Stimulated activated CD4-positive, alpha-beta T cell treated with anti-CD3 and anti-CD28 coated beads, Interleukin-12 subunit alpha, Interleukin-12 subunit beta, amount 100 ng/mL, for 48 hours (primary cell): ENCODE measurements around the gene TAS2R8.
"Not testable (repeated sequence)": the region's sequence is repeated elsewhere in the genome, so short reads cannot be mapped to it uniquely, and the experiment has no call there.

Source experiments
- DNase-seq, 3 donors: peaks; one replicate each; pipeline ENCODE4 v3.0.0-alpha.2; 2020; ENCODE audit warnings: low read depth in 2 of 3, low spot score in 1 of 3

TAS2R8 gene, protein sequence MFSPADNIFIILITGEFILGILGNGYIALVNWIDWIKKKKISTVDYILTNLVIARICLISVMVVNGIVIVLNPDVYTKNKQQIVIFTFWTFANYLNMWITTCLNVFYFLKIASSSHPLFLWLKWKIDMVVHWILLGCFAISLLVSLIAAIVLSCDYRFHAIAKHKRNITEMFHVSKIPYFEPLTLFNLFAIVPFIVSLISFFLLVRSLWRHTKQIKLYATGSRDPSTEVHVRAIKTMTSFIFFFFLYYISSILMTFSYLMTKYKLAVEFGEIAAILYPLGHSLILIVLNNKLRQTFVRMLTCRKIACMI

GRCh38 chr12:10807186-10807585 lies at the start of gene TAS2R8:
Gene TAS2R8, minus strand, starts transcription at chr12:10807286. Its CDS starts 306 bp downstream, at chr12:10806980.
- DNase-seq = no peak

DNA sequence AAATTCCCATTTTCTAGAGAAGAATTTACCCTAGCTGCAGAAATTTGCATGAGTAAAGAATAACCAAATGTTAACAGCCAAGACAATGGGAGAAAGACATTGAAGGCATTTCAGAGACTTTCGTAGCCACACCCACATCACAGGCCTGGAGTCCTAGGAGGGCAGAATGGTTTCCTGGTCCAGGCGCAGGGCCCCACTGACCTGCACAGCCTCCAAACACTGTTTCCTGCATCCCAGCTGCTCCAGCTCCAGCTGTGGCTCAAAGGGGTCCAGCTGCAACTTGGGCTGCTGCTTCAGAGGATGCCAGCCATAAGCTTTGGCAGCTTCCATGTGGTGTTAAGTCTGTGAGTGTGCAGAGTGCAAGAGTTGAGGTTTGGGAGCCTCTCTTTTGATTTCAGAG lies 48.7 kb upstream of the TAS2R8 start:
- DNase-seq = no peak

DNA sequence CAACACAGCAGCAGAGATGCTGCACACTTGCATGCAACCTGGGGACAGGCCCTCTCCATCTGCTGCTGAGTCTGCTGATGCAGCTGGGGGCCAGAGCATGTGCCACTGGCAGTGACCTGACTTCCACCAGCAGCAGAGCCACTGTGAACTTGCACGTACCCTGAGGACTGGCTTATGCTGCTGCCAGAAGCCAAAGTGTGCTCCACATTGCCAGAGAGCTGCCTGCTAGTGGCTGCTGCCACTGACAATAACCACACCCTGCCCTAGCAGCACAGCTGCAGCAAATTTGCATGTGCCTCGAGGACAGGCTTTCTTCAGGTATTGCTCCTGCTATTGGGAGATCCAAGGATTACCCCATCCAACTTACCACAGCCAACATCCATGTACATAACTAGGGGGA lies 46.7 kb upstream of the TAS2R8 start:
- DNase-seq = no peak

DNA sequence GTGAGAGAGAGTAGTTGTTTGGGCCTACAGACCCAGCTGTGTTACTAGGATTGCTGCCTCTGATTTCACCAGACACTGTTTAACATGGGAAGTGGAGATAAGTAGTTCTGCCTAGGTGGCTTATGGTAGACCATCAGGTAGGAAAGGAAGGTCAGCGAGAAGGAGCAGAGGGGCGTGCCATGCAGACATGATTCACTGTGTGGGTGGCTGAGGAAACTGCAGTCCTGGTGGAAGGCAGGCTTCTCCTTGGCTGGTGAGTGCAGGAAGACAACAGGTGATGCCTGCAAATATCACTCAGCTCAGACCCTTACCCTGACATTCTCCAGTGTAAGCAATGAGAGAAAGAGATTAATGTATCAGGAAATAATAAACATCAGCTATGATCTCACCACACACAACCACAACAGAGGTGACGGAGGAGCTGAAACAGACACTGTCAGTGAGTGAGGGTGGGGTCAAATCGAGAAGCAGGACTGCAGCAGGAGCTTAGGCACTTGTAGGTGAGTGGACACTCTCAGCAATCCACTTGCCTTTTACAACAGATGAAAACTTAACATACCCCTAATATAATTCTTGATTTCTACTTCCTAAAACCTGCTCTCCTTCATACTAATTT lies 44.3 kb upstream of the TAS2R8 start:
- no peak for DNase-seq

DNA sequence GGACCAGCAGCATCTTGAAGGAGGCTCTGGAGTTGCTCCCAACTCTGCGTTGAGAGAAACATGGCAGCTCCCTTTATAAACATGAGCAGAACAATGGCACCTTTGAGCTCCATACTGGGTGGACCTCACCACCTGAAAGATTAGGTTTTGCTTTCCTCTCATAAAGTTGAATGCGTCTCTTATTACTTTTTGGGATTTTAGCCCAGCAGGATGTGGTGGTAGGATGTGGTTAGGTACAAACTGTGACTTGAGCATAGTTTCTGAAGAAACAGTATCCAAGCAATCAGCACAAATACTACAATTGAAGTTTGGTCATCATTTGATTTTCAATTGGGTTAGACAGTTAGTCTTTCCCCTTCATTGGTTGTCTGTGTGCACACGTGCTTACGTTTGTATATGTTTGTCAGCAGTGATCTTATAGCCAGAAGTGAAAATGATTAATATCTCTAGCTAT lies 42.4 kb upstream of the TAS2R8 start, which contains the start of gene PRR4:
Gene PRR4 (minus strand): TSS at position 51 of the 454 bp plus-strand sequence. CDS start 38 bp downstream, at position 13.
- DNase-seq = no peak

- no peak for DNase-seq
Measured at GRCh38 chr12:10847744-10848143, 40.7 kb upstream of the TAS2R8 start.

DNA sequence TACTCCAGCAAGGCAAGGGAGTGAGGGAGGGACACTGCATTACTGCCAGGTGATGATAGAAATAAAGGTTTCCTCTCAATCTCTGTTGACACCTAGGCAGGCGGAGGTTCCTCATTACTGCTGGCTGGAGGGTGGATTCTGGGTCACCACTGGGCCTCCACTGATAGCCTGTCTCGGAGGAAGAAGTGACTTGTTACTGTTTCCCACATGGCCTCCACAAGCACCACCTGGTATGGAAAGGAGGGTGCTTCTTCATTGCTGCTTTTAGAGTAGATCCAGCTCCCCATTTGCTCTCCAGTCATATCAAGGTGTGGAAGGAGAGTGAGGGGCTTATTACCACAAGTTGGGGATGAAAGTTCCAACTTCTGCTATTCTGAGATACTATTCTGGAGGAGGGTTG lies 35.8 kb upstream of the TAS2R8 start:
- DNase-seq = no peak

DNA sequence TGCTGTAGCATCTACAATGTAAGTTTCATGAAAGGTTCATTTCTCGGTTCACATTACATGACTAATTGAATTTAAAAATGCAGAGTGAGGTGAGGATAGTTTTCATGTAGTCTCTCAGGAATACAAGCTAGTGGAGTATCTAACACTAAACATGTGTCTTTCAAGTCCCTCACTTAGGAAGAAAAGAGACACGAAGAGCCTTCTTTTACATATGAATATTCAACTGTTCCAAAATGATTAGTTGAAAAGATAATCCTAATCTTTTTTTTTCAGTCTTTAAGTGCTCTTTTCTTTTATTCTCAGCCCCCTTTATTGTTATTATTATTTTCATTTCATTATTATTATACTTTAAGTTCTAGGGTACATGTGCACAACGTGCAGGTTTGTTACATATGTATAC lies 31.4 kb upstream of the TAS2R8 start:
- no peak for DNase-seq

DNA sequence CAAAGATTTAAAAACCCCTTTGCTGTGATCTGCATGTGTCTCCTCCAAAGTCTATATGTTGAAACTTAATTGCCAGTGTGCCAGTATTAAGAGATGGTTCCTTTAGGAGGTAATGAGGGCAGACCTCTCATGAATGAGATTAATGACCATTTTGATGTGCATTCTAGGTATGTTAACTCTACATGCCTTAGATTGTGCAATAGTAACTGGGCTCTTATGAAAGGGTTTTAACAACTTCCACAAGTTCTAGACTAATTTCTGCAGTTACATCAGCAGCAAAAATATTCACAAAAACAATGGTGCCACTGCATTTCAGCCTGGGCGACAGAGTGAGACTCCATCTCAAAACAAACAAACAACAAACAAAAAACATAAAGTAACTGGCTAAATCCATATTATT lies 22.9 kb upstream of the TAS2R8 start:
- no peak for DNase-seq

- no peak for DNase-seq
Measured at GRCh38 chr12:10826258-10826657, 19.2 kb upstream of the TAS2R8 start, which contains the start of gene TAS2R10. Gene TAS2R10, minus strand, starts transcription at chr12:10826358. Its CDS starts 89 bp downstream, at chr12:10826269.

- DNase-seq = no peak
Measured at GRCh38 chr12:10824957-10825356, 17.9 kb upstream of the TAS2R8 start.

GRCh38 chr12:10811883-10812536 lies 4.9 kb upstream of the TAS2R8 start:
- no peak for DNase-seq

GRCh38 chr12:10810068-10810467 lies 3.0 kb upstream of the TAS2R8 start, which contains the start of gene TAS2R9:
Gene TAS2R9, minus strand, starts transcription at chr12:10810168. Its CDS starts 93 bp downstream, at chr12:10810075.
- no peak for DNase-seq

- no peak for DNase-seq
Measured at GRCh38 chr12:10802587-10802986, 4.5 kb downstream of the TAS2R8 start, which contains the start of gene TAS2R7. Gene TAS2R7, minus strand, starts transcription at chr12:10802627. Its CDS starts 57 bp downstream, at chr12:10802570.

DNA sequence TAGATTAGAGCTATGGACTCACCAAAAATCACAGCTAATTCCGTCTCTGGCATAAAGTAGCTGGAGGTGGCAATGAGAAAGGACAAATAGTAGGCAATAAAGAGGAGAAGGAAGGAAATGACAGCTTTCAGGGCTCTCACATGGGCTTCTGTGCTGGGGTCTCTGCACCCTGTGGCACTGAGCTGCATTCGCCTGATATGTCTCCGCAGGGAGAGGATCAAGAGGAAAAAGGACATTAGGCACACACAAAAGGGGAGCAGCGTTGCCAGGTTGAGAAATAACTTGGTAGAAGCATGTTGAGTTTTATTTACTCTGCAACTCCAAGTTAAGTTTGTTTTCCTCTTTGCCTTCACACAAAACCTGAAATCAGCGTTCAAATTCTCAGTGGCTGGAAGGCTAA lies 5.3 kb downstream of the TAS2R8 start:
- no peak for DNase-seq

DNA sequence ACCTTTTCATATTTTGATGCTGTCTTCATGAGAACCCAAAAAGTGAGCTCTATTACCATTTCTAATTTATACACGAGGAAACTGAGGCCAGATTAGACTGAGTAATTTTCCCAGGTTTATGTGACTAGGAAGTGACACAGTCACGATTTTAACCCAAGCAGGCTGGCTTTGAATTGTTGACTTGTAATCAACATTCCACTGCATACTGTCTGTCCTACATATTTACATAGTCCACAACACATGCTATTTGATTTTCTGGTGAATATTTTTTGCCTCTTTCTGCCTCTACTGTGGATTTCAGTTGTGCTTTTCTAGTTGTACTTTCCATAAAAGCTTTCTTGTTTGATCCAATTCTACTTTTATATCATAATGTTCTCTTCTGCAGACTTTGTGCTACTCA lies 12.9 kb downstream of the TAS2R8 start:
- DNase-seq = no peak

DNA sequence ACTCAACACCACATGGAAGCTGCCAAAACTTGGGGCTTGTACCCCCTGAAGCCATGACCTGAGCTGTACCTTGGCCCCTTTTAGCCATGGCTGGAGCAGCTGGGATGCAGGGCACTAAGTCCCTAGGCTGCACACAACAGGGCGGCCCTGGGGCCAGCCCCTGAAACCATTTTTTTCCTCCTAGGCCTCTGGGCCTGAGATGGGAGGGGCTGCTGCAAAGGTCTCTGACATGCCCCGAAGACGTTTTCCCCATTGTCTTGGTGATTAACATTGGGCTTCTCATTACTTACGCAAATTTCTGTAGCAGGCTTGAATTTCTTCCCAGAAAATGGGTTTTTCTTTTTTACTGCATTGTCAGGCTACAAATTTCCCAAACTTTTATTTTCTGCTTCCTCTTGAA lies 15.3 kb downstream of the TAS2R8 start:
- not testable (repeated sequence) for DNase-seq

DNA sequence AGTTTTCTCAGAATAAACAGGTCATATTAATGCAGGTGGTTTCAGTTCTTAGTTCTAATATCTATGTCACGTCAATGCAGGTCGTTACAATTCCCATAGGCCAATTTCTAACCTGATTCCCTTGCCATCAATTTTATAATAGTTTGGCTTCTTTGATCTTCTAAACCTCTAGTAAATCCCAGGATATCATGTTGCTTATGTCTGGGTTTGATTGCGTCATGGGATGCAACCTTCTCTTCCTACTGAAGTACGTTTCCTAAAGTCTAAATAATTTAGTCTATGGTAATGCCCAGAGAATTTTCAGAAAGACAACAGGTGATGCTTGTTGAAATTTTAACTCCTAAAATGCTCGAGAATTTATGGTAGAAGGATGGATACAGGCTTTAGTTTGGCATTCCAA lies 23.8 kb downstream of the TAS2R8 start:
- DNase-seq = no peak

DNA sequence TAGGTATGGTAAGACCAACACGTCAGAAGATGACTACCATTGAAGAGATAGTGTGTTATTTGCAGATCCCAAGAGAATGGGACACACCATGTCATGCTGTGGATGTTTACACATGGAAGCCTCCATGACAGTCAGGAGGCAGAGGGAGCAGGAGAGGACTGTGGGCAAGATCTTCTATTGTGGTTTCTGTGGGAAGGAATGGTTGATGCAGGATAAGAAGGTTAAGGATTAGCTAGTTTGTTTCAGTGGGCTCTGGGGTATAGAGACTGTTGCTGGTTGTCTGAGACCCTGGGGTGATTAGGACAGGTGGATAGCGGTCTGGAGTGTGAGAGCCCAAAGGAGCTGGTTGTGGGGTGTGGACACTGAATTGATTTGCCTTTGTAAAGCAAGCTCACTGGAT lies 28.0 kb downstream of the TAS2R8 start:
- no peak for DNase-seq

GRCh38 chr12:10771132-10771733 lies 35.9 kb downstream of the TAS2R8 start:
- DNase-seq = no peak

- DNase-seq = no peak
Measured at GRCh38 chr12:10759657-10760056, 47.4 kb downstream of the TAS2R8 start.
